Measurements from ENCODE around the gene ESYT1.

Gene ESYT1

DNA sequence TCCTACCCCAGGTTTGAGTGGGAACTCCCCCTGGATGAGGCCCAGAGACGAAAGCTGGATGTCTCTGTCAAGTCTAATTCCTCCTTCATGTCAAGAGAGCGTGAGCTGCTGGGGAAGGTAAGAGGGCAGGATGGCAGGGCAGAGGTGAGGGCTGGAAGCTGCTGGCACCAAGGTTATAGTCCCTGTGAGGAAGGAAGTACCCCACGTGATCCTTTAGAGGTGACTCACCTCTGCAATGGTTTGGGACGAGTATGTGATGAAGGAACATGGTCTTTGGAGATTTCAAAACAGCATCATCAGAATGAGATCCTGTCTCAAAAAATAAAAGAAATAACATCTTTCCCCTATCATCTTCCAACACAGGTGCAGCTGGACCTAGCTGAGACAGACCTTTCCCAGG, 15.2 kb downstream of the ESYT1 start:
- no peaks in the 10 kb centered on the region for H3K27me3 ChIP-seq
- no peaks in the 10 kb centered on the region for H3K9me3 ChIP-seq
- TF ChIP-seq, protein P1, sequence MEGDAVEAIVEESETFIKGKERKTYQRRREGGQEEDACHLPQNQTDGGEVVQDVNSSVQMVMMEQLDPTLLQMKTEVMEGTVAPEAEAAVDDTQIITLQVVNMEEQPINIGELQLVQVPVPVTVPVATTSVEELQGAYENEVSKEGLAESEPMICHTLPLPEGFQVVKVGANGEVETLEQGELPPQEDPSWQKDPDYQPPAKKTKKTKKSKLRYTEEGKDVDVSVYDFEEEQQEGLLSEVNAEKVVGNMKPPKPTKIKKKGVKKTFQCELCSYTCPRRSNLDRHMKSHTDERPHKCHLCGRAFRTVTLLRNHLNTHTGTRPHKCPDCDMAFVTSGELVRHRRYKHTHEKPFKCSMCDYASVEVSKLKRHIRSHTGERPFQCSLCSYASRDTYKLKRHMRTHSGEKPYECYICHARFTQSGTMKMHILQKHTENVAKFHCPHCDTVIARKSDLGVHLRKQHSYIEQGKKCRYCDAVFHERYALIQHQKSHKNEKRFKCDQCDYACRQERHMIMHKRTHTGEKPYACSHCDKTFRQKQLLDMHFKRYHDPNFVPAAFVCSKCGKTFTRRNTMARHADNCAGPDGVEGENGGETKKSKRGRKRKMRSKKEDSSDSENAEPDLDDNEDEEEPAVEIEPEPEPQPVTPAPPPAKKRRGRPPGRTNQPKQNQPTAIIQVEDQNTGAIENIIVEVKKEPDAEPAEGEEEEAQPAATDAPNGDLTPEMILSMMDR (IDR thresholded peaks at IDR 0.05): no peak
- intact Hi-C loops (cut with DNase I; ENCODE audit: low total_unique reads): no loop called here
- H3K27ac ChIP-seq: no peak overlapping the region
- no peak for DNase-seq
- H3K4me1 ChIP-seq: peaks cover 0 to 13% (median 8%) of the 10 kb centered on the region in 4 donors
- peaks cover 63 to 71% (median 71%) of the 10 kb centered on the region in 3 donors for H3K36me3 ChIP-seq
- H3K4me3 ChIP-seq: no peak overlapping the region

DNA sequence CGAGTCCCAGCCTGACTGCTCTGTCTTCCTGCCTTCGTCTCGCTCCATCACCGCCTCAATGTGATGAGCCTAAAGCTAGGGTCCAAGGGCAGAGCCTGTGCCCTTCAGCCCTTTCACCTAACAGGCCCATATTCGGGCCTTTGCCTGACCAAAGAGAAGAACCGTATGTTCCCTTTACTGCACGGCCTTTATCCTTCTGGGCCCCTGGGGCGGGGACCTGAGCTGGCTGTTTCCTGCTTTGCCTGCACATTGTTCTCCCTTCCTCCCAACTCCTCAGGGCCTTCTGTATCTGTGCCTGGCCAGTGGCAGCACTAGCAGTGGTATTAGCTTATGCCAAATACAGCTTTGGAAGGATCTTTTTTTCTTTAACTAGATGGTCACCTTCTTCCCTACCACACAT, 15.8 kb downstream of the ESYT1 start:
- H3K4me3 ChIP-seq: no peak overlapping the region
- no peaks in the 10 kb centered on the region for H3K9me3 ChIP-seq
- no peak overlapping the region for H3K27ac ChIP-seq
- no peak for DNase-seq
- H3K27me3 ChIP-seq: no peaks in the 10 kb centered on the region
- intact Hi-C loops (cut with DNase I; ENCODE audit: low total_unique reads): no loop called here
- H3K4me1 ChIP-seq: peaks cover 0 to 13% (median 8%) of the 10 kb centered on the region in 4 donors
- peaks cover 57 to 65% (median 65%) of the 10 kb centered on the region in 3 donors for H3K36me3 ChIP-seq
- TF ChIP-seq, protein P1 (IDR thresholded peaks at IDR 0.05): no peak

DNA sequence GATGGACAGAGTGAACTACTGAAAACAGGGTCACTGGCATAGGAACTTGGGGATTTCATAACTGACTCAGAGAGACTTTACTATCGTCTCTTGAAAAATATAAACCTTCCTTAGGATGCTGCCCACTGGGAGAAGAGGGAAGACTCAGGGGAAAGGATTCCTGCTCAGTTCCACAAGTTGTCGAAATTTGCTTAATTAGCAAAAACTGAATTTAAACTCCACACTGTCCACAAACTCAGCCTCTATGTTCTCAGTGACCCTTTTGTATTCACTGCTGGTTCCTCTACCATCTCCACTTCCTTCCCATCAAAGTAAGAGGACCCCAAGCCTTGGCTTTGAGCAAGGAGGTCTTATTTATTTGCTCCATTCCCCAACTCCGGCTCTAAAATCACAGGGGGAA, 17.1 kb downstream of the ESYT1 start:
- H3K9me3 ChIP-seq: no peaks in the 10 kb centered on the region
- H3K4me1 ChIP-seq: peaks cover 0 to 13% (median 8%) of the 10 kb centered on the region in 4 donors
- no peak for DNase-seq
- no peak overlapping the region for H3K4me3 ChIP-seq
- no peaks in the 10 kb centered on the region for H3K27me3 ChIP-seq
- H3K36me3 ChIP-seq: peaks cover 45 to 51% (median 51%) of the 10 kb centered on the region in 3 donors
- TF ChIP-seq, protein P1 (IDR thresholded peaks at IDR 0.05): no peak
- H3K27ac ChIP-seq: no peak overlapping the region
- intact Hi-C loops (cut with DNase I; ENCODE audit: low total_unique reads): no loop called here

GRCh38 chr12:56146492-56147460, 18.7 kb downstream of the ESYT1 start:
- H3K27me3 ChIP-seq: no peaks in the 10 kb centered on the region
- peaks cover 0 to 19% (median 12%) of the 10 kb centered on the region in 4 donors for H3K4me1 ChIP-seq
- intact Hi-C loops (cut with DNase I; ENCODE audit: low total_unique reads): no loop called here
- peaks cover 33 to 36% (median 36%) of the 10 kb centered on the region in 3 donors for H3K36me3 ChIP-seq
- DNase-seq: no peak
- H3K9me3 ChIP-seq: no peaks in the 10 kb centered on the region
- no peak overlapping the region for H3K4me3 ChIP-seq
- no peak overlapping the region for H3K27ac ChIP-seq
- TF ChIP-seq, protein P1 (IDR thresholded peaks at IDR 0.05): no peak

- H3K27me3 ChIP-seq: no peaks in the 10 kb centered on the region
- H3K9me3 ChIP-seq: no peaks in the 10 kb centered on the region
- no peak overlapping the region for H3K27ac ChIP-seq
- TF ChIP-seq, protein P1 (IDR thresholded peaks at IDR 0.05): no peak
- DNase-seq: no peak
- no peak overlapping the region for H3K4me3 ChIP-seq
- intact Hi-C loops (cut with DNase I; ENCODE audit: low total_unique reads): no loop called here
- H3K36me3 ChIP-seq: peaks cover 0 to 7% (median 0%) of the 10 kb centered on the region in 3 donors
- H3K4me1 ChIP-seq: peaks cover 0 to 30% (median 25%) of the 10 kb centered on the region in 4 donors
Observed at GRCh38 chr12:56150563-56150962, 22.5 kb downstream of the ESYT1 start.
